ENCODE data around the gene MYZAP. TPM values are rescaled to one million over a fixed set of nuclear protein-coding genes. Genes with fewer than 3 reads are reported as not detected.

The MYZAP gene
- total and polyA plus RNA-seq, 2 of the 8 experiments (the other 6 are each of a cell fraction or from before 2014, with no cell fraction given), result 0.41 to 0.65 TPM

DNA sequence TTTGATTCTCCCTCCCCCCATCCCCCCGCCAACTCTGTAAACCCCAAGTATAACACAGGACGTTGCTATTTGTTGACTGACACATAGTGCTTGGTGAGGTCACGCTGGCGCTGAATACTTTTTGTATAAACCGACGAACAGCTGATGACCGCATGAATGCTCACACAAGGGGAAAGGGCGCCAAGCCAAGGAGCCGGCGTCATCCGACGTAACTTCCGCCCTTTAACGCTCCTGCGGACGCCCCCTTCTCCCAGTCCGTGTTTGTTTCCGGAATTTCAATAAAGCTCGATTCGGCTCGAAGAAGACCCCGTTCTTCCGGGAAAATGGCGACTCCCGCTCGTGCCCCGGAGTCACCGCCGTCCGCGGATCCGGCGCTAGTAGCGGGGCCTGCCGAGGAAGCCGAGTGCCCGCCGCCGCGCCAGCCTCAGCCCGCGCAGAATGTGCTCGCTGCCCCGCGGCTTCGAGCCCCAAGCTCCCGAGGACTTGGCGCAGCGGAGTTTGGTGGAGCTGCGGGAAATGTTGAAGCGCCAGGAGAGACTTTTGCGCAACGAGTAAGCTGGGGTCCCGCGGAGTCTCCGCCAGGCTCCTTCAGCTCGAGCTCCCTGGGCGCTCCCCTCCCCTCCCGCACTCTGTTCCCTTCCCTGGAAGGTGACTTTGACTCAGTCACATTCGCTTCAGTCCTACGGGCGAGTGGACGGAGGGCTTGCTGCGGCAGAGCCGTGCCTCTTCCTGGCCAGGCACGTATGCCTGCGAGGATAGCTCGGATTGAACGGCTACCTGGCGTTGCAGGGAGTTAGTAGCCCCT is 114.9 kb downstream of the MYZAP start, which contains the start of gene POLR2M:
TSS of gene POLR2M (plus strand) at position 310 of the 805 bp plus-strand sequence. CDS start at position 439, 129 bp downstream.
- Histone ChIP-seq H3K9ac (replicated peaks in 1 of 4; ENCODE audit: extremely low read depth in 1 of 4, low read depth in 3 of 4, low read length in 3 of 4) (peak within 1 kb of the TSS; percentile 90 to 99 (median 96)), H3K56ac (replicated peaks; ENCODE audit: insufficient read length, low read depth, low read length) (no peak within 1 kb of the TSS), H2AK5ac (ENCODE audit: low read depth, low read length) (0 out of 2 replicates have a peak within 1 kb of the TSS, but pooled peaks have one; percentile 14), H4K5ac (ENCODE audit: insufficient read length, low read depth, low read length) (peak within 1 kb of the TSS; percentile 96), H3K4me3 (ENCODE audit: extremely low read depth in 1 of 4, insufficient read depth in 2 of 4, low read depth in 3 of 4, low read length in 4 of 4) (peak within 1 kb of the TSS; percentile 93 to 99 (median 96)), H4K91ac (replicated peaks; ENCODE audit: insufficient read length, low read length) (peak within 1 kb of the TSS; percentile 68), H3K4ac (replicated peaks; ENCODE audit: insufficient read length, low read depth, low read length) (peak within 1 kb of the TSS; percentile 87), H4K8ac (ENCODE audit: extremely low read depth, insufficient read depth, low read length) (peak within 1 kb of the TSS; percentile 97), H3K9me3 (ENCODE audit: insufficient read depth in 2 of 2, low read depth in 1 of 2, low read length in 1 of 2) (peaks cover 0 to 4% of the 10 kb centered on the region in 2 experiments; a peak in 1 of 4 replicates), H2AFZ (ENCODE audit: low read length) (peak within 1 kb of the TSS; percentile 60), H3K36me3 (ENCODE audit: control insufficient read depth in 2 of 4, insufficient read depth in 4 of 4, low read length in 3 of 4) (peaks cover 6 to 26% (median 20%) of the 10 kb centered on the region in 4 experiments), H3K14ac (ENCODE audit: insufficient read length) (peak within 1 kb of the TSS; percentile 20), H3K27ac (ENCODE audit: low read depth, low read length) (peak within 1 kb of the TSS; percentile 85), H2BK15ac (ENCODE audit: low read length) (no peak within 1 kb of the TSS), H4K20me1 (replicated peaks in 1 of 2; ENCODE audit: control insufficient read depth in 1 of 2, insufficient read depth in 2 of 2, low read length in 2 of 2) (no peaks in the 10 kb centered on the region), H2BK120ac (replicated peaks; ENCODE audit: low read depth, low read length) (no peak within 1 kb of the TSS), H3K79me2 (ENCODE audit: control insufficient read depth in 1 of 2, insufficient read depth in 2 of 2, low read length in 2 of 2) (peaks cover 0 to 19% of the 10 kb centered on the region in 2 experiments; a peak in 2 of 4 replicates), H2BK12ac (ENCODE audit: low read depth, low read length) (no peak within 1 kb of the TSS; the same call in 1 of the 2 replicates), H3K23me2 (ENCODE audit: low read depth, low read length) (peaks cover 3% of the 10 kb centered on the region; the same call in 1 of the 2 replicates), H3K27me3 (replicated peaks in 1 of 4; ENCODE audit: control insufficient read depth in 3 of 4, extremely low read depth in 1 of 4, insufficient read depth in 3 of 4, low read length in 3 of 4) (peaks cover 0 to 13% (median 5%) of the 10 kb centered on the region in 4 experiments; a peak in 6 of 7 replicates), H3K79me1 (ENCODE audit: low read depth, low read length) (peaks cover 7% of the 10 kb centered on the region), H2BK5ac (ENCODE audit: low read depth, low read length) (peak within 1 kb of the TSS; percentile 86), H3K4me1 (replicated peaks in 1 of 4; ENCODE audit: control insufficient read depth in 3 of 4, insufficient read depth in 4 of 4, low read length in 3 of 4) (peaks cover 0 to 3% (median 3%) of the 10 kb centered on the region in 4 experiments; a peak in 3 of 7 replicates), H3K4me2 (ENCODE audit: insufficient read depth in 1 of 2, low read depth in 2 of 2, low read length in 2 of 2) (peak within 1 kb of the TSS; percentile 82 to 93), H3K18ac (ENCODE audit: extremely low read depth, low read length) (peak within 1 kb of the TSS; percentile 76), H2BK20ac (ENCODE audit: low read length) (no peak within 1 kb of the TSS), H3K23ac (ENCODE audit: insufficient read length) (no peak within 1 kb of the TSS)
- DNase-seq (ENCODE audit: low read depth in 1 of 2, low spot score in 2 of 2), result peak; percentile 78 to 82
- FAIRE-seq, result no peak
- CTCF ChIA-PET (ENCODE audit: partially characterized antibody), result interaction anchor here (0.9 to 2.7 kb wide), 9 partner anchors 9 to 364 kb away, joined by 3 to 11 read pairs (median 5); no protein-coding TSS in a partner anchor
- POLR2A ChIA-PET (ENCODE audit: partially characterized antibody), result interaction anchor here (0.6 to 2.1 kb wide), 16 partner anchors 10 to 359 kb away, joined by 3 to 18 read pairs (median 4); partner anchors contain the start of gene ALDH1A2
- WGBS, 2 experiments (ENCODE audit: extremely low coverage in 1 of 2, insufficient coverage in 1 of 2, insufficient read length in 1 of 2, insufficient replicate concordance in 2 of 2, low coverage in 1 of 2, low lambda C conversion rate in 2 of 2, missing lambda C conversion rate in 1 of 2), result 2% methylated on average over 65 of the region's 70 CpGs; no CpG with 5 or more reads in 1 of the 2 experiments
- TF ChIP-seq TAF7 (optimal IDR thresholded peaks at IDR 0.05; ENCODE audit: borderline replicate concordance, low read depth, low read length) (no peak), POLR2AphosphoS5 (IDR thresholded peaks at IDR 0.05; ENCODE audit: low read depth, low read length) (peak; percentile 68), SP1 (IDR thresholded peaks at IDR 0.05; ENCODE audit: low read depth, low read length) (no peak), NRF1 (IDR thresholded peaks at IDR 0.05; ENCODE audit: low read depth, low read length) (no peak), JUN (IDR thresholded peaks at IDR 0.05; ENCODE audit: low read depth, low read length) (no peak), EGR1 (IDR thresholded peaks at IDR 0.05; ENCODE audit: borderline replicate concordance, low read depth, low read length) (peak; percentile 50; the same call in 1 of the 2 replicates), FOSL1 (IDR thresholded peaks at IDR 0.05; ENCODE audit: insufficient read depth, low read depth, low read length) (no peak), POU5F1 (IDR thresholded peaks at IDR 0.05; ENCODE audit: low read depth, low read length) (no peak), CREB1 (IDR thresholded peaks at IDR 0.05) (peak; percentile 96), GABPA (IDR thresholded peaks at IDR 0.05; ENCODE audit: borderline replicate concordance, insufficient read depth, low read length) (peak; percentile 89)
- TF ChIP-seq, protein P1, sequence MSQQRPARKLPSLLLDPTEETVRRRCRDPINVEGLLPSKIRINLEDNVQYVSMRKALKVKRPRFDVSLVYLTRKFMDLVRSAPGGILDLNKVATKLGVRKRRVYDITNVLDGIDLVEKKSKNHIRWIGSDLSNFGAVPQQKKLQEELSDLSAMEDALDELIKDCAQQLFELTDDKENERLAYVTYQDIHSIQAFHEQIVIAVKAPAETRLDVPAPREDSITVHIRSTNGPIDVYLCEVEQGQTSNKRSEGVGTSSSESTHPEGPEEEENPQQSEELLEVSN (IDR thresholded peaks at IDR 0.05), result peak; percentile 99

Data from H1 (cell line).